HL-60 (cell line): Measurements from ENCODE around the gene TNNT2.

Experiments
- CTCF ChIP-seq: IDR thresholded peaks from one replicate; pipeline ENCODE4 v1.5.1; 2011; ENCODE audit warnings: low read length, control low read depth, inconsistent platforms; ENCODE audit not compliant: insufficient read depth
- POLR2AphosphoS5 ChIP-seq: IDR thresholded peaks from 2 replicates; pipeline ENCODE4 v1.6.1; 2012; ENCODE audit warnings: low read depth
- REST ChIP-seq: IDR thresholded peaks from 2 replicates; pipeline ENCODE4 v1.6.1; 2012; ENCODE audit warnings: low read depth; ENCODE audit not compliant: insufficient replicate concordance

- TF ChIP-seq CTCF, result no peak
- TF ChIP-seq REST, result no peak
- TF ChIP-seq POLR2AphosphoS5, result no peak
These were observed 36.1 kb downstream of the TNNT2 start for GRCh38 chr1:201341377-201341776.
